H1 (cell line): ENCODE measurements around the gene AGAP3. TPM values are rescaled to one million over a fixed set of nuclear protein-coding genes. Genes with fewer than 3 reads are reported as not detected.
A peak's percentile ranks its signal among the peaks of the same experiment; 100 is the strongest.

Experiments used
- CTCF ChIA-PET: fragments of 300-600 bp; sonication (Branson Sonifier 250); formaldehyde crosslinking; loops from one replicate; lab custom pipeline; 2021; ENCODE audit not compliant: partially characterized antibody; lab: Charles Lee
- POLR2A ChIA-PET: fragments of 300-600 bp; sonication (Branson Sonifier 250); formaldehyde crosslinking; loops from one replicate; lab custom pipeline; 2021; ENCODE audit warnings: inconsistent platforms; ENCODE audit not compliant: partially characterized antibody; lab: Charles Lee
- DNase-seq, 2 experiments: peaks; one replicate each; pipeline versions ENCODE4 v3.0.0 to v3.0.0-alpha.2; 2010 to 2022; ENCODE audit warnings: low spot score in 2 of 2, low read depth in 1 of 2, mixed read lengths in 1 of 2
- FAIRE-seq: peaks from 2 replicates; lab custom pipeline; 2011; peaks lifted over from hg19 to GRCh38; lab: Jason Lieb, UNC
- H2AFZ ChIP-seq: 2 replicates; pipeline ENCODE4 v1.8.1; 2012; ENCODE audit warnings: low read length, inconsistent platforms
- H2AK5ac ChIP-seq: 2 replicates; pipeline ENCODE4 v1.6.1; 2013; ENCODE audit warnings: low read depth, low read length
- H2BK120ac ChIP-seq: replicated peaks from 2 replicates; pipeline ENCODE3; 2013; ENCODE audit warnings: low read depth, low read length, inconsistent platforms
- H2BK12ac ChIP-seq: 2 replicates; pipeline ENCODE4 v1.6.1; 2013; ENCODE audit warnings: low read depth, low read length
- H2BK15ac ChIP-seq: 2 replicates; pipeline ENCODE4 v1.6.1; 2013; ENCODE audit warnings: low read length
- H2BK20ac ChIP-seq: 2 replicates; pipeline ENCODE4 v1.6.1; 2013; ENCODE audit warnings: low read length
- H2BK5ac ChIP-seq: 2 replicates; pipeline ENCODE4 v1.6.1; 2013; ENCODE audit warnings: low read depth, low read length
- H3K14ac ChIP-seq: 2 replicates; pipeline ENCODE4 v1.6.1; 2013; ENCODE audit warnings: inconsistent platforms; ENCODE audit not compliant: insufficient read length
- H3K18ac ChIP-seq: 2 replicates; pipeline ENCODE4 v1.6.1; 2013; ENCODE audit warnings: low read length; ENCODE audit errors: extremely low read depth
- H3K23ac ChIP-seq: 2 replicates; pipeline ENCODE4 v1.6.1; 2013; ENCODE audit warnings: inconsistent platforms; ENCODE audit not compliant: insufficient read length
- H3K23me2 ChIP-seq: 2 replicates; pipeline ENCODE4 v1.6.1; 2013; ENCODE audit warnings: low read depth, low read length
- H3K27ac ChIP-seq: 2 replicates; pipeline ENCODE4 v1.6.1; 2011; ENCODE audit warnings: low read depth, low read length, inconsistent platforms
- H3K27me3 ChIP-seq, 4 experiments: replicated peaks in 1 of 4; 1 replicate in 1 of 4; 2 replicates in 3 of 4; pipeline versions ENCODE4 v1.6.1 to v1.8.1; 2011 to 2013; ENCODE audit warnings: low read length in 3 of 4, mild to moderate bottlenecking in 3 of 4, inconsistent platforms in 2 of 4, mixed read lengths in 2 of 4, moderate library complexity in 1 of 4; ENCODE audit not compliant: control insufficient read depth in 3 of 4, insufficient read depth in 3 of 4; ENCODE audit errors: extremely low read depth in 1 of 4
- H3K36me3 ChIP-seq, 4 experiments: 2 replicates each; pipeline versions ENCODE4 v1.6.1 to v1.8.1; 2011 to 2013; ENCODE audit warnings: mild to moderate bottlenecking in 4 of 4, low read length in 3 of 4, moderate library complexity in 2 of 4, control low read depth in 1 of 4, inconsistent platforms in 1 of 4; ENCODE audit not compliant: insufficient read depth in 4 of 4, control insufficient read depth in 2 of 4
- H3K4ac ChIP-seq: replicated peaks from 2 replicates; pipeline ENCODE3; 2013; ENCODE audit warnings: low read length, low read depth, mixed read lengths, inconsistent platforms; ENCODE audit not compliant: insufficient read length
- H3K4me1 ChIP-seq, 4 experiments: replicated peaks in 1 of 4; 1 replicate in 1 of 4; 2 replicates in 3 of 4; pipeline versions ENCODE4 v1.6.1 to v1.8.1; 2011 to 2013; ENCODE audit warnings: low read length in 3 of 4, inconsistent platforms in 2 of 4, mixed read lengths in 1 of 4; ENCODE audit not compliant: insufficient read depth in 4 of 4, control insufficient read depth in 3 of 4
- H3K4me2 ChIP-seq, 2 experiments: 2 replicates each; pipeline versions ENCODE4 v1.6.1 to v1.8.1; 2011 to 2013; ENCODE audit warnings: low read depth in 2 of 2, low read length in 2 of 2, control low read depth in 1 of 2, inconsistent platforms in 1 of 2, mild to moderate bottlenecking in 1 of 2; ENCODE audit not compliant: insufficient read depth in 1 of 2
- H3K4me3 ChIP-seq, 4 experiments: fragments of 200-600, 300-600 bp in 1 of 4; sonication (generic), shearing (Covaris generic), sonication (Bioruptor Twin) in 1 of 4; 2 replicates each; pipeline versions ENCODE4 v1.5.1 to v1.8.1; 2011 to 2016; ENCODE audit warnings: low read length in 4 of 4, low read depth in 3 of 4, control low read depth in 2 of 4, inconsistent platforms in 2 of 4, mild to moderate bottlenecking in 2 of 4, mixed read lengths in 1 of 4, moderate library complexity in 1 of 4; ENCODE audit not compliant: insufficient read depth in 2 of 4; ENCODE audit errors: extremely low read depth in 1 of 4
- H3K56ac ChIP-seq: replicated peaks from 2 replicates; pipeline ENCODE3; 2013; ENCODE audit warnings: low read depth, mild to moderate bottlenecking, mixed read lengths, low read length, inconsistent platforms; ENCODE audit not compliant: insufficient read length
- H3K79me1 ChIP-seq: 2 replicates; pipeline ENCODE4 v1.6.1; 2013; ENCODE audit warnings: low read depth, low read length, control low read depth
- H3K79me2 ChIP-seq, 2 experiments: 2 replicates each; pipeline versions ENCODE4 v1.6.1 to v1.8.1; 2012 to 2013; ENCODE audit warnings: low read length in 2 of 2, mild to moderate bottlenecking in 2 of 2, inconsistent platforms in 1 of 2; ENCODE audit not compliant: insufficient read depth in 2 of 2, control insufficient read depth in 1 of 2
- H3K9ac ChIP-seq, 4 experiments: replicated peaks in 1 of 4; 1 replicate in 1 of 4; 2 replicates in 3 of 4; pipeline versions ENCODE4 v1.6.1 to v1.8.1; 2011 to 2013; ENCODE audit warnings: low read depth in 3 of 4, low read length in 3 of 4, control low read depth in 2 of 4, mild to moderate bottlenecking in 2 of 4, moderate library complexity in 2 of 4, inconsistent platforms in 1 of 4; ENCODE audit errors: extremely low read depth in 1 of 4
- H3K9me3 ChIP-seq, 2 experiments: 2 replicates each; pipeline versions ENCODE4 v1.6.1 to v1.8.1; 2012 to 2013; ENCODE audit warnings: mild to moderate bottlenecking in 2 of 2, moderate library complexity in 2 of 2, control low read depth in 1 of 2, inconsistent platforms in 1 of 2, low read depth in 1 of 2, low read length in 1 of 2, mixed read lengths in 1 of 2; ENCODE audit not compliant: insufficient read depth in 2 of 2
- H4K20me1 ChIP-seq, 2 experiments: replicated peaks in 1 of 2; 2 replicates each; pipeline versions ENCODE3 to v1.8.1; 2011 to 2013; ENCODE audit warnings: inconsistent platforms in 2 of 2, low read length in 2 of 2, mild to moderate bottlenecking in 1 of 2; ENCODE audit not compliant: insufficient read depth in 2 of 2, control insufficient read depth in 1 of 2
- H4K5ac ChIP-seq: 2 replicates; pipeline ENCODE4 v1.6.1; 2013; ENCODE audit warnings: low read length, low read depth, mixed read lengths, inconsistent platforms; ENCODE audit not compliant: insufficient read length
- H4K8ac ChIP-seq: 2 replicates; pipeline ENCODE4 v1.8.0; 2013; ENCODE audit warnings: mild to moderate bottlenecking, moderate library complexity, low read length, inconsistent platforms; ENCODE audit not compliant: insufficient read depth; ENCODE audit errors: extremely low read depth
- H4K91ac ChIP-seq: replicated peaks from 2 replicates; pipeline ENCODE3; 2013; ENCODE audit warnings: low read length, mixed read lengths, inconsistent platforms; ENCODE audit not compliant: insufficient read length
- ATF3 ChIP-seq: IDR thresholded peaks from 2 replicates; pipeline ENCODE4 v1.6.1; 2011; ENCODE audit warnings: low read depth, mild to moderate bottlenecking, low read length; ENCODE audit not compliant: insufficient read depth
- BCL11A ChIP-seq, 2 experiments: IDR thresholded peaks; one replicate each; pipeline ENCODE4 v1.6.1; 2011; ENCODE audit warnings: low read depth in 2 of 2, low read length in 2 of 2, mild to moderate bottlenecking in 2 of 2
- BRCA1 ChIP-seq: IDR thresholded peaks from 2 replicates; pipeline ENCODE4 v1.6.1; 2012; ENCODE audit warnings: low read depth, low read length, improper control_type of control experiment
- CHD1 ChIP-seq: IDR thresholded peaks from 2 replicates; pipeline ENCODE4 v1.6.1; 2012; ENCODE audit warnings: low read depth, low read length, improper control_type of control experiment
- MAFK ChIP-seq: IDR thresholded peaks from 2 replicates; pipeline ENCODE4 v1.6.1; 2012; ENCODE audit warnings: low read depth, mild to moderate bottlenecking, improper control_type of control experiment, low read length
- NANOG ChIP-seq: IDR thresholded peaks from 2 replicates; pipeline ENCODE4 v1.6.1; 2011; ENCODE audit warnings: low read length, low read depth, mild to moderate bottlenecking, inconsistent platforms; ENCODE audit not compliant: insufficient read depth, poor library complexity, severe bottlenecking
- SAP30 ChIP-seq: fragments of 300-600 bp; sonication (generic); IDR thresholded peaks from 2 replicates; pipeline ENCODE4 v1.7.1; 2012; ENCODE audit warnings: low read length, moderate library complexity, mild to moderate bottlenecking, inconsistent platforms; ENCODE audit not compliant: insufficient read depth, insufficient replicate concordance
- SIX5 ChIP-seq: IDR thresholded peaks from 2 replicates; pipeline ENCODE4 v1.6.1; 2011; ENCODE audit warnings: mild to moderate bottlenecking, low read depth, low read length
- SP2 ChIP-seq: IDR thresholded peaks from 2 replicates; pipeline ENCODE4 v1.6.1; 2012; ENCODE audit warnings: mild to moderate bottlenecking, low read length, inconsistent platforms
- SRF ChIP-seq: IDR thresholded peaks from 2 replicates; pipeline ENCODE4 v1.6.1; 2011; ENCODE audit warnings: mild to moderate bottlenecking, low read depth, low read length, moderate library complexity
- SUZ12 ChIP-seq: fragments of 200-600 bp; sonication (generic); IDR thresholded peaks from 2 replicates; pipeline ENCODE4 v1.6.1; 2012; ENCODE audit warnings: mild to moderate bottlenecking, inconsistent platforms, low read length, moderate library complexity, mixed read lengths
- WGBS, 2 experiments: shearing (Covaris generic) in 1 of 2; methylation state at CpG; one replicate each; pipeline versions ENCODE4 v1.1.6 to v1.1.7; 2013 to 2015; ENCODE audit warnings: low lambda C conversion rate in 2 of 2, mixed read lengths in 2 of 2, inconsistent platforms in 1 of 2, low coverage in 1 of 2, missing lambda C conversion rate in 1 of 2; ENCODE audit not compliant: insufficient replicate concordance in 2 of 2, insufficient coverage in 1 of 2, insufficient read length in 1 of 2; ENCODE audit errors: extremely low coverage in 1 of 2, missing lambda C conversion rate in 1 of 2; 5-methylcytosine and 5-hydroxymethylcytosine counted together
- polyA plus RNA-seq, 7 experiments: library from polyadenylated mRNA; depleted of rRNA in 3 of 7; stranded (reverse) in 5 of 7; unstranded in 2 of 7; fragments of >200 nt in 5 of 7; fragments of 200-250 nt in 2 of 7; gene quantifications; 1 replicate in 5 of 7; 2 replicates in 1 of 7; 4 replicates in 1 of 7; pipeline versions ENCODE4 v1.2.1 to v1.2.3, GENCODE V29; 2011 to 2013; ENCODE audit warnings: missing spikeins in 2 of 7, mixed read lengths in 2 of 7
- total RNA-seq: library from RNA; stranded (reverse); fragmentation: NEBNext Ultra II Directional; extraction: Animal tissue kit (Norgen Biotek cat#: 25700); gene quantifications from 2 replicates; pipeline ENCODE4 v1.2.1, GENCODE V29; 2021

Gene AGAP3
- total and polyA plus RNA-seq, 2 of the 8 experiments (the other 6 are each of a cell fraction or from before 2014, with no cell fraction given) = 66.4 to 120 TPM

GRCh38 chr7:151167197-151167961 lies 81.1 kb downstream of the AGAP3 start, which contains the start of gene GBX1:
Gene GBX1 (minus strand): TSS chr7:151167694. CDS start chr7:151167548, 146 bp downstream.
- Histone ChIP-seq H3K36me3 (no peaks in the 10 kb centered on the region; a peak in 1 of 8 replicates), H3K23ac (no peak within 1 kb of the TSS), H4K5ac (no peak within 1 kb of the TSS), H3K4ac (no peak within 1 kb of the TSS), H3K79me2 (no peaks in the 10 kb centered on the region), H3K4me3 (peak within 1 kb of the TSS; percentile 35 to 69 (median 42)), H3K79me1 (no peaks in the 10 kb centered on the region), H2BK5ac (no peak within 1 kb of the TSS), H2BK15ac (no peak within 1 kb of the TSS), H3K56ac (no peak within 1 kb of the TSS), H3K27ac (no peak within 1 kb of the TSS), H3K14ac (no peak within 1 kb of the TSS), H2AK5ac (no peak within 1 kb of the TSS), H3K27me3 (peaks cover 43 to 75% (median 59%) of the 10 kb centered on the region in 4 experiments), H2AFZ (no peak within 1 kb of the TSS), H3K18ac (0 out of 2 replicates have a peak within 1 kb of the TSS, but pooled peaks have one; percentile 6), H3K4me1 (peaks cover 0 to 3% (median under 1%) of the 10 kb centered on the region in 4 experiments; a peak in 2 of 7 replicates), H2BK20ac (no peak within 1 kb of the TSS), H2BK120ac (no peak within 1 kb of the TSS), H4K8ac (no peak within 1 kb of the TSS), H4K91ac (no peak within 1 kb of the TSS), H2BK12ac (no peak within 1 kb of the TSS), H3K23me2 (peaks cover 4% of the 10 kb centered on the region; the same call in 1 of the 2 replicates), H3K9ac (peak within 1 kb of the TSS in 1 of 4 experiments; percentile 44; a peak in 1 of 7 replicates), H3K9me3 (no peaks in the 10 kb centered on the region), H3K4me2 (peak within 1 kb of the TSS; percentile 63 to 84), H4K20me1 (peaks cover 2% of the 10 kb centered on the region in 2 experiments)
- ChIA-PET POLR2A (interaction anchor here (0.9 to 1.4 kb wide), 2 partner anchors 8 to 66 kb away, joined by 3 read pairs; no protein-coding TSS in a partner anchor), CTCF (interaction anchor here (0.6 to 8.3 kb wide), 18 partner anchors 9 to 204 kb away, joined by 3 to 75 read pairs (median 5); no protein-coding TSS in a partner anchor)
- FAIRE-seq (no peak), DNase-seq (peak in 1 of 2 experiments; percentile 63)
- 2% methylated on average over 42 of the region's 101 CpGs; no CpG with 5 or more reads in 1 of the 2 experiments for WGBS, 2 experiments
- TF ChIP-seq SUZ12 (peak; percentile 7), SIX5 (no peak), NANOG (no peak), CHD1 (no peak), ATF3 (no peak), MAFK (no peak), BRCA1 (no peak), SAP30 (no peak), BCL11A (IDR thresholded peaks at IDR 0.05; ENCODE audit: low read depth in 2 of 2, low read length in 2 of 2) (no peak), SRF (no peak), SP2 (no peak)
